Measurements from ENCODE around the gene NRG3.

The NRG3 gene

DNA sequence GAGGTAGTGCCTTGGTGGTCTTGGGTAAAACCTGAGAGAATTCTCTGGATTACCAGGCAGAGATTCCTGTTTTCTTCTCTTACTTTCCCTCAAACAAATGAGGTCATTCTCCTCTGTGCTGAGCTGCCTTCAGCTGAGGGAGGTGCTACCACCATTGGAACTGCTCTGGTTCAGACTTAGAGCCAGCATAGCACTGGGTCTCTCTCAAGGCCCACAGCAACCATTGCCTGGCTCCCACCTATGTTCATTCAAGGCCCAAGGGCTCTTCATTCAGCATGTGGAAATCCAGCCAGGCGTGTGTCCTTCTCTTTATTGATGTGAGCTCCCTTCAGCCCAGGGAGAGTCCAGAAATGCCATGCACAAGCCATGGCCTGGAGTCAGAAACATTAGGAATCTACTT lies 261.1 kb downstream of the NRG3 start:
- TF ChIP-seq ISL1 (CRISPR knock-in tag; IDR thresholded peaks at IDR 0.05) (no peak), CSDC2 (CRISPR knock-in tag; IDR thresholded peaks at IDR 0.05) (no peak), GLIS3 (CRISPR knock-in tag; IDR thresholded peaks at IDR 0.05) (no peak), ZNF70 (CRISPR knock-in tag; IDR thresholded peaks at IDR 0.05) (no peak), TOX (CRISPR knock-in tag; IDR thresholded peaks at IDR 0.05; ENCODE audit: borderline replicate concordance) (no peak), SNAI2 (CRISPR knock-in tag; IDR thresholded peaks at IDR 0.05) (no peak), TCF4 (CRISPR knock-in tag; IDR thresholded peaks at IDR 0.05; ENCODE audit: borderline replicate concordance) (no peak), ESRRG (CRISPR knock-in tag; IDR thresholded peaks at IDR 0.05) (no peak), ZFP3 (CRISPR knock-in tag; IDR thresholded peaks at IDR 0.05) (no peak), BACH2 (CRISPR knock-in tag; IDR thresholded peaks at IDR 0.05; ENCODE audit: borderline replicate concordance) (no peak), ARNTL (CRISPR knock-in tag; IDR thresholded peaks at IDR 0.05; ENCODE audit: borderline replicate concordance, low read depth) (no peak), RARB (CRISPR knock-in tag; IDR thresholded peaks at IDR 0.05) (no peak)
- TF ChIP-seq, protein P1, sequence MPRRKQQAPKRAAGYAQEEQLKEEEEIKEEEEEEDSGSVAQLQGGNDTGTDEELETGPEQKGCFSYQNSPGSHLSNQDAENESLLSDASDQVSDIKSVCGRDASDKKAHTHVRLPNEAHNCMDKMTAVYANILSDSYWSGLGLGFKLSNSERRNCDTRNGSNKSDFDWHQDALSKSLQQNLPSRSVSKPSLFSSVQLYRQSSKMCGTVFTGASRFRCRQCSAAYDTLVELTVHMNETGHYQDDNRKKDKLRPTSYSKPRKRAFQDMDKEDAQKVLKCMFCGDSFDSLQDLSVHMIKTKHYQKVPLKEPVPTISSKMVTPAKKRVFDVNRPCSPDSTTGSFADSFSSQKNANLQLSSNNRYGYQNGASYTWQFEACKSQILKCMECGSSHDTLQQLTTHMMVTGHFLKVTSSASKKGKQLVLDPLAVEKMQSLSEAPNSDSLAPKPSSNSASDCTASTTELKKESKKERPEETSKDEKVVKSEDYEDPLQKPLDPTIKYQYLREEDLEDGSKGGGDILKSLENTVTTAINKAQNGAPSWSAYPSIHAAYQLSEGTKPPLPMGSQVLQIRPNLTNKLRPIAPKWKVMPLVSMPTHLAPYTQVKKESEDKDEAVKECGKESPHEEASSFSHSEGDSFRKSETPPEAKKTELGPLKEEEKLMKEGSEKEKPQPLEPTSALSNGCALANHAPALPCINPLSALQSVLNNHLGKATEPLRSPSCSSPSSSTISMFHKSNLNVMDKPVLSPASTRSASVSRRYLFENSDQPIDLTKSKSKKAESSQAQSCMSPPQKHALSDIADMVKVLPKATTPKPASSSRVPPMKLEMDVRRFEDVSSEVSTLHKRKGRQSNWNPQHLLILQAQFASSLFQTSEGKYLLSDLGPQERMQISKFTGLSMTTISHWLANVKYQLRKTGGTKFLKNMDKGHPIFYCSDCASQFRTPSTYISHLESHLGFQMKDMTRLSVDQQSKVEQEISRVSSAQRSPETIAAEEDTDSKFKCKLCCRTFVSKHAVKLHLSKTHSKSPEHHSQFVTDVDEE (CRISPR knock-in tag; IDR thresholded peaks at IDR 0.05): no peak
- TF ChIP-seq, protein P2, sequence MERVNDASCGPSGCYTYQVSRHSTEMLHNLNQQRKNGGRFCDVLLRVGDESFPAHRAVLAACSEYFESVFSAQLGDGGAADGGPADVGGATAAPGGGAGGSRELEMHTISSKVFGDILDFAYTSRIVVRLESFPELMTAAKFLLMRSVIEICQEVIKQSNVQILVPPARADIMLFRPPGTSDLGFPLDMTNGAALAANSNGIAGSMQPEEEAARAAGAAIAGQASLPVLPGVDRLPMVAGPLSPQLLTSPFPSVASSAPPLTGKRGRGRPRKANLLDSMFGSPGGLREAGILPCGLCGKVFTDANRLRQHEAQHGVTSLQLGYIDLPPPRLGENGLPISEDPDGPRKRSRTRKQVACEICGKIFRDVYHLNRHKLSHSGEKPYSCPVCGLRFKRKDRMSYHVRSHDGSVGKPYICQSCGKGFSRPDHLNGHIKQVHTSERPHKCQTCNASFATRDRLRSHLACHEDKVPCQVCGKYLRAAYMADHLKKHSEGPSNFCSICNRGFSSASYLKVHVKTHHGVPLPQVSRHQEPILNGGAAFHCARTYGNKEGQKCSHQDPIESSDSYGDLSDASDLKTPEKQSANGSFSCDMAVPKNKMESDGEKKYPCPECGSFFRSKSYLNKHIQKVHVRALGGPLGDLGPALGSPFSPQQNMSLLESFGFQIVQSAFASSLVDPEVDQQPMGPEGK (CRISPR knock-in tag; IDR thresholded peaks at IDR 0.05; ENCODE audit: borderline replicate concordance): no peak
- TF ChIP-seq, protein P3, sequence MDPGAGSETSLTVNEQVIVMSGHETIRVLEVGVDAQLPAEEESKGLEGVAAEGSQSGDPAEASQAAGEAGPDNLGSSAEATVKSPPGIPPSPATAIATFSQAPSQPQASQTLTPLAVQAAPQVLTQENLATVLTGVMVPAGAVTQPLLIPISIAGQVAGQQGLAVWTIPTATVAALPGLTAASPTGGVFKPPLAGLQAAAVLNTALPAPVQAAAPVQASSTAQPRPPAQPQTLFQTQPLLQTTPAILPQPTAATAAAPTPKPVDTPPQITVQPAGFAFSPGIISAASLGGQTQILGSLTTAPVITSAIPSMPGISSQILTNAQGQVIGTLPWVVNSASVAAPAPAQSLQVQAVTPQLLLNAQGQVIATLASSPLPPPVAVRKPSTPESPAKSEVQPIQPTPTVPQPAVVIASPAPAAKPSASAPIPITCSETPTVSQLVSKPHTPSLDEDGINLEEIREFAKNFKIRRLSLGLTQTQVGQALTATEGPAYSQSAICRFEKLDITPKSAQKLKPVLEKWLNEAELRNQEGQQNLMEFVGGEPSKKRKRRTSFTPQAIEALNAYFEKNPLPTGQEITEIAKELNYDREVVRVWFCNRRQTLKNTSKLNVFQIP (CRISPR knock-in tag; IDR thresholded peaks at IDR 0.05; ENCODE audit: borderline replicate concordance, low read depth): no peak
- TF ChIP-seq, protein P4, sequence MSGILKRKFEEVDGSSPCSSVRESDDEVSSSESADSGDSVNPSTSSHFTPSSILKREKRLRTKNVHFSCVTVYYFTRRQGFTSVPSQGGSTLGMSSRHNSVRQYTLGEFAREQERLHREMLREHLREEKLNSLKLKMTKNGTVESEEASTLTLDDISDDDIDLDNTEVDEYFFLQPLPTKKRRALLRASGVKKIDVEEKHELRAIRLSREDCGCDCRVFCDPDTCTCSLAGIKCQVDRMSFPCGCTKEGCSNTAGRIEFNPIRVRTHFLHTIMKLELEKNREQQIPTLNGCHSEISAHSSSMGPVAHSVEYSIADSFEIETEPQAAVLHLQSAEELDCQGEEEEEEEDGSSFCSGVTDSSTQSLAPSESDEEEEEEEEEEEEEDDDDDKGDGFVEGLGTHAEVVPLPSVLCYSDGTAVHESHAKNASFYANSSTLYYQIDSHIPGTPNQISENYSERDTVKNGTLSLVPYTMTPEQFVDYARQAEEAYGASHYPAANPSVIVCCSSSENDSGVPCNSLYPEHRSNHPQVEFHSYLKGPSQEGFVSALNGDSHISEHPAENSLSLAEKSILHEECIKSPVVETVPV (CRISPR knock-in tag; IDR thresholded peaks at IDR 0.05): no peak
- ATAC-seq: no peak

DNA sequence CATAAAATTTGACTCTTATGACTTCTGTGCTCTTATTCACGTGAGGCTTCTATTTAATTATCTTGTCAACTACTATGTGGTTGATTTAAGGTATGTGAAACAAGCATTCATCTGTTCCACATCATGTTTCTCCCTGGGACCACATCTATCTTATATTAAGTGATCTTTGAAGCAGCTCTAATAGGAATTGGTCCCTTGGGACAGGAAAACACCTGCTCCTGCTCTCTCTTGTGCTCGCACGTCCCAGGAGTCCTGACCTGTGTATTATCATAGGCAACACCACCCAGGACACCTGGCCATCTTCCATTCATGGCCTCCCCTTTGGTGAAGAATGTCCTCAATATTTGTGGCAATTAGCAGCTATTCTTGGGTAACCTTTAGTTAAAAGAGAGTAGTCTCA lies 269.2 kb downstream of the NRG3 start:
- no peak for ATAC-seq
- no peak for TF ChIP-seq ZFP30 (CRISPR knock-in tag; IDR thresholded peaks at IDR 0.05)
- TF ChIP-seq, protein P2 (CRISPR knock-in tag; IDR thresholded peaks at IDR 0.05; ENCODE audit: borderline replicate concordance): no peak
- no peak for TF ChIP-seq PPARA (CRISPR knock-in tag; IDR thresholded peaks at IDR 0.05; ENCODE audit: borderline replicate concordance)
- TF ChIP-seq, protein P5, sequence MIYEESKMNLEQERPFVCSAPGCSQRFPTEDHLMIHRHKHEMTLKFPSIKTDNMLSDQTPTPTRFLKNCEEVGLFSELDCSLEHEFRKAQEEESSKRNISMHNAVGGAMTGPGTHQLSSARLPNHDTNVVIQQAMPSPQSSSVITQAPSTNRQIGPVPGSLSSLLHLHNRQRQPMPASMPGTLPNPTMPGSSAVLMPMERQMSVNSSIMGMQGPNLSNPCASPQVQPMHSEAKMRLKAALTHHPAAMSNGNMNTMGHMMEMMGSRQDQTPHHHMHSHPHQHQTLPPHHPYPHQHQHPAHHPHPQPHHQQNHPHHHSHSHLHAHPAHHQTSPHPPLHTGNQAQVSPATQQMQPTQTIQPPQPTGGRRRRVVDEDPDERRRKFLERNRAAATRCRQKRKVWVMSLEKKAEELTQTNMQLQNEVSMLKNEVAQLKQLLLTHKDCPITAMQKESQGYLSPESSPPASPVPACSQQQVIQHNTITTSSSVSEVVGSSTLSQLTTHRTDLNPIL (CRISPR knock-in tag; IDR thresholded peaks at IDR 0.05; ENCODE audit: low read depth): no peak
- no peak for TF ChIP-seq ZNF70 (CRISPR knock-in tag; IDR thresholded peaks at IDR 0.05)
- TF ChIP-seq TOX (CRISPR knock-in tag; IDR thresholded peaks at IDR 0.05; ENCODE audit: borderline replicate concordance): no peak
- no peak for TF ChIP-seq ZNF565 (CRISPR knock-in tag; conservative IDR thresholded peaks at IDR 0.05; ENCODE audit: low read depth)
- TF ChIP-seq, protein P1 (CRISPR knock-in tag; IDR thresholded peaks at IDR 0.05): no peak
- no peak for TF ChIP-seq SNAI2 (CRISPR knock-in tag; IDR thresholded peaks at IDR 0.05)
- TF ChIP-seq ESRRG (CRISPR knock-in tag; IDR thresholded peaks at IDR 0.05): no peak
- no peak for TF ChIP-seq OSR1 (CRISPR knock-in tag; IDR thresholded peaks at IDR 0.05)
- TF ChIP-seq, protein P4 (CRISPR knock-in tag; IDR thresholded peaks at IDR 0.05): no peak
- TF ChIP-seq CSDC2 (CRISPR knock-in tag; IDR thresholded peaks at IDR 0.05): no peak
- TF ChIP-seq ZFP3 (CRISPR knock-in tag; IDR thresholded peaks at IDR 0.05): no peak
- TF ChIP-seq, protein P3 (CRISPR knock-in tag; IDR thresholded peaks at IDR 0.05; ENCODE audit: borderline replicate concordance, low read depth): no peak
